Gastroesophageal sphincter (tissue), 4 donors: Measurements from ENCODE around the gene EHMT2. TPM values are rescaled to one million over a fixed set of nuclear protein-coding genes. Genes with fewer than 3 reads are reported as not detected.
"Not testable (repeated sequence)": the region's sequence is repeated elsewhere in the genome, so short reads cannot be mapped to it uniquely, and the experiment has no call there.

Source experiments
- ATAC-seq: fragments of 150-250 bp; one replicate; pipeline ENCODE4 v1.9.1; 2016; ENCODE audit warnings: mild to moderate bottlenecking, moderate library complexity
- H3K27ac ChIP-seq, 4 donors: fragments of 200-600 bp; sonication (generic) in 3 of 4; 1 replicate in 3 of 4; 2 replicates in 1 of 4; pipeline ENCODE4 v1.5.1; 2016 to 2019
- H3K27me3 ChIP-seq: fragments of 200-600 bp; sonication (generic); one replicate; pipeline ENCODE4 v1.5.1; 2019
- H3K36me3 ChIP-seq, 2 donors: fragments of 200-600 bp; sonication (generic); one replicate each; pipeline ENCODE4 v1.5.1; 2019; ENCODE audit warnings: control low read depth in 1 of 2
- H3K4me1 ChIP-seq, 3 donors: fragments of 200-600 bp; sonication (generic); 1 replicate in 2 of 3; 2 replicates in 1 of 3; pipeline ENCODE4 v1.5.1; 2016 to 2019; ENCODE audit warnings: control low read depth in 2 of 3
- H3K4me3 ChIP-seq, 2 donors: fragments of 200-600 bp; sonication (generic); one replicate each; pipeline ENCODE4 v1.5.1; 2019; ENCODE audit warnings: mild to moderate bottlenecking in 1 of 2, moderate library complexity in 1 of 2
- H3K9me3 ChIP-seq, 3 donors: fragments of 200-600 bp; sonication (generic); one replicate each; pipeline ENCODE4 v1.5.1; 2017 to 2019; ENCODE audit warnings: control low read depth in 2 of 3
- CTCF ChIP-seq, 4 experiments: fragments of 200-600 bp in 2 of 4; fragments of 450-650 bp in 2 of 4; sonication (generic) in 1 of 4; IDR thresholded peaks; one replicate each; pipeline ENCODE4 v1.5.1; 2017 to 2019; ENCODE audit warnings: antibody characterized with exemption in 4 of 4, mild to moderate bottlenecking in 2 of 4, moderate library complexity in 2 of 4
- EP300 ChIP-seq: sonication (generic); formaldehyde crosslinking; IDR thresholded peaks from one replicate; pipeline ENCODE4 v1.6.1; 2017; ENCODE audit warnings: antibody characterized with exemption, mild to moderate bottlenecking
- POLR2A ChIP-seq, 2 donors: fragments of 450-650 bp; IDR thresholded peaks; one replicate each; pipeline ENCODE4 v1.6.1; 2017; ENCODE audit warnings: antibody characterized with exemption in 2 of 2, mild to moderate bottlenecking in 2 of 2, moderate library complexity in 1 of 2
- POLR2AphosphoS5 ChIP-seq: sonication (generic); formaldehyde crosslinking; IDR thresholded peaks from one replicate; pipeline ENCODE4 v1.6.1; 2017; ENCODE audit warnings: antibody characterized with exemption
- WGBS, 2 donors: methylation state at CpG; one replicate each; pipeline ENCODE4 v1.1.5; 2018; ENCODE audit warnings: low coverage in 1 of 2; 5-methylcytosine and 5-hydroxymethylcytosine counted together
- total RNA-seq, 4 donors: library from RNA; depleted of rRNA; stranded (reverse); fragments of >200 nt; gene quantifications; one replicate each; pipeline ENCODE4 v1.1.0, GENCODE V29; 2016

EHMT2 gene
- total RNA-seq, 4 donors from 2014 or later = 29.5 to 43.4 (median 35.5) TPM

GRCh38 chr6:31933537-31933936 lies 36.0 kb upstream of the EHMT2 start:
- WGBS, 2 donors = 89 to 90% methylated on average over 3 to 13 of the region's 19 CpGs
- Histone ChIP-seq H3K27ac (no peak overlapping the region), H3K4me3 (no peak overlapping the region), H3K4me1 (no peaks in the 10 kb centered on the region), H3K36me3 (no peaks in the 10 kb centered on the region), H3K27me3 (peaks cover 18% of the 10 kb centered on the region), H3K9me3 (no peaks in the 10 kb centered on the region)
- no peak for ATAC-seq
- TF ChIP-seq POLR2A (IDR thresholded peaks at IDR 0.05) = no peak
- no peak for TF ChIP-seq CTCF (IDR thresholded peaks at IDR 0.05)
- no peak for TF ChIP-seq POLR2AphosphoS5
- no peak for TF ChIP-seq EP300

DNA sequence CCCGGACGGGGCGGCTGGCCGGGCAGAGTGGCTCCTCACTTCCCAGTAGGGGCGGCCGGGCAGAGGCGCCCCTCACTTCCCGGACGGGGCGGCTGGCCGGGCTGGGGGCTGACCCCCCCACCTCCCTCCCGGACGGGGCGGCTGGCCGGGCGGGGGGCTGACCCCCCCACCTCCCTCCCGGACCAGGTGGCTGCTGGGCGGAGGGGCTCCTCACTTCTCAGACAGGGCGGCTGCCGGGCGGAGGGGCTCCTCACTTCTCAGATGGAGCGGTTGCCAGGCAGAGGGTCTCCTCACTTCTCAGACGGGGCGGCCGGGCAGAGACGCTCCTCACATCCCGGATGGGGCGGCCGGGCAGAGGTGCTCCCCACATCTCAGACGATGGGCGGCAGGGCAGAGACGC lies 34.6 kb upstream of the EHMT2 start:
- H3K4me3 ChIP-seq, ATAC-seq, H3K9me3 ChIP-seq, H3K27ac ChIP-seq, H3K36me3 ChIP-seq, H3K4me1 ChIP-seq: not testable (repeated sequence)
- no CpG with 5 or more reads among the region's 32 CpGs for WGBS, 2 donors
- H3K27me3 ChIP-seq = peaks cover 23% of the 10 kb centered on the region

DNA sequence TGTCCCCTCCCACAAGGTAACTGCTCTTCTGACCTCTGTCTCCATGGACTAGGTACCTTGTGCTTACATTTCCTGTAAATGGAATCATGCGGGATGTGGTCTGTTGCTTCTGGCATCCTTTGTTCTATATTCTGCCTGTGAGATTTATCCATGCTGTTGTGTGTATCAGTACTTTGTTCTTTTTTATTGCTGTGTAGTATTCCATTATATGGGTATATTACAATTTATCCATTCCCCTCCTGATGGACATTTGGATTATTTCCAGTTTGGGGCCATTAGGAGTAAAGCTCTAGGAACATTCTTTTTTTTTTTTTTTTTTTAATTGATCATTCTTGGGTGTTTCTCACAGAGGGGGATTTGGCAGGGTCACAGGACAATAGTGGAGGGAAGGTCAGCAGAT lies 33.5 kb upstream of the EHMT2 start:
- TF ChIP-seq EP300 = no peak
- no peak for TF ChIP-seq POLR2A (IDR thresholded peaks at IDR 0.05)
- no peak for TF ChIP-seq CTCF (IDR thresholded peaks at IDR 0.05)
- no peak for TF ChIP-seq POLR2AphosphoS5
- ATAC-seq = no peak
- Histone ChIP-seq H3K27ac (no peak overlapping the region), H3K27me3 (peaks cover 23% of the 10 kb centered on the region), H3K4me3 (no peak overlapping the region), H3K36me3 (no peaks in the 10 kb centered on the region), H3K9me3 (no peaks in the 10 kb centered on the region), H3K4me1 (no peaks in the 10 kb centered on the region)
- WGBS, 2 donors = 92 to 100% methylated on average over 1 of the region's 1 CpG

DNA sequence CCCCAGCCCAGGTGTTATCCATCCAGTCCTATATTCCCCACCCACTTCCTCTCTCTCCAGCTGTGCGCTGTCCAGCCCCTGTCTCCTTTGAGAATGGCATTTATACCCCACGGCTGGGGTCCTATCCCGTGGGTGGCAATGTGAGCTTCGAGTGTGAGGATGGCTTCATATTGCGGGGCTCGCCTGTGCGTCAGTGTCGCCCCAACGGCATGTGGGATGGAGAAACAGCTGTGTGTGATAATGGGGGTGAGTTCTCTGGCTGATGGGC lies 31.1 kb upstream of the EHMT2 start:
- Histone ChIP-seq H3K9me3 (no peaks in the 10 kb centered on the region), H3K36me3 (no peaks in the 10 kb centered on the region), H3K27me3 (peaks cover 23% of the 10 kb centered on the region), H3K4me1 (no peaks in the 10 kb centered on the region), H3K27ac (no peak overlapping the region), H3K4me3 (no peak overlapping the region)
- ATAC-seq = no peak
- WGBS, 2 donors = 27% methylated on average over 5 of the region's 9 CpGs; no CpG with 5 or more reads in 1 of the 2 donors
- TF ChIP-seq POLR2A (IDR thresholded peaks at IDR 0.05) (no peak), POLR2AphosphoS5 (no peak), EP300 (no peak), CTCF (IDR thresholded peaks at IDR 0.05) (no peak)

GRCh38 chr6:31927863-31928671 lies 30.6 kb upstream of the EHMT2 start:
- Histone ChIP-seq H3K27ac (no peak overlapping the region), H3K27me3 (peaks cover 23% of the 10 kb centered on the region), H3K36me3 (no peaks in the 10 kb centered on the region), H3K4me1 (no peaks in the 10 kb centered on the region), H3K4me3 (peak overlapping the region in 1 of 2 donors; percentile 29), H3K9me3 (no peaks in the 10 kb centered on the region)
- TF ChIP-seq POLR2AphosphoS5 (no peak), CTCF (IDR thresholded peaks at IDR 0.05) (no peak), POLR2A (IDR thresholded peaks at IDR 0.05) (no peak), EP300 (no peak)
- no peak for ATAC-seq
- 61 to 63% methylated on average over 4 to 6 of the region's 11 CpGs for WGBS, 2 donors
